ENCODE measurements around the gene CAST. TPM values are rescaled to one million over a fixed set of nuclear protein-coding genes. Genes with fewer than 3 reads are reported as not detected.

Gene CAST
- total and polyA plus RNA-seq, 2 donors (not counting 3 experiments of a cell fraction or from before 2014, with no cell fraction given) = 33.7 to 194 TPM

GRCh38 chr5:96763026-96763425, 100.8 kb downstream of the CAST start:
- Histone ChIP-seq H3K27ac (ENCODE audit: insufficient read depth, low read depth, low read length) (no peak overlapping the region), H4K20me1 (replicated peaks; ENCODE audit: control insufficient read depth, extremely low read depth, insufficient read depth, low read length) (no peaks in the 10 kb centered on the region), H3K9ac (replicated peaks; ENCODE audit: extremely low read depth, insufficient read depth, low read length) (no peak overlapping the region), H3K9me3 (replicated peaks; ENCODE audit: control insufficient read depth, insufficient read depth, low read length) (no peaks in the 10 kb centered on the region), H3K4me1 (ENCODE audit: control insufficient read depth, extremely low read depth, insufficient read depth, low read length) (no peaks in the 10 kb centered on the region), H3K4me3 (replicated peaks in 1 of 3; ENCODE audit: insufficient read depth in 1 of 3, low read depth in 1 of 3, low read length in 3 of 3) (no peak overlapping the region), H3K79me2 (ENCODE audit: control insufficient read depth, insufficient read depth, low read length) (no peaks in the 10 kb centered on the region), H3K4me2 (ENCODE audit: insufficient read depth, low read length) (no peak overlapping the region), H2AFZ (ENCODE audit: low read depth, low read length) (no peak overlapping the region), H3K36me3 (ENCODE audit: control insufficient read depth in 2 of 2, extremely low read depth in 1 of 2, insufficient read depth in 2 of 2, low read length in 2 of 2) (peaks cover 17 to 39% of the 10 kb centered on the region in 2 experiments), H3K27me3 (ENCODE audit: control insufficient read depth in 2 of 2, insufficient read depth in 2 of 2, low read length in 2 of 2) (no peaks in the 10 kb centered on the region), H3K9me1 (replicated peaks; ENCODE audit: control insufficient read depth, extremely low read depth, insufficient read depth, low read length) (no peaks in the 10 kb centered on the region)
- dilution Hi-C loops (cut with MboI; ENCODE audit: extremely low pct_ligation_motif_present, low sequenced_read_pairs) (no loop called here), intact Hi-C loops (cut with micrococcal nuclease) (loop anchor here (5.0 kb wide), 1 partner anchor 1214 kb away; no protein-coding TSS in a partner anchor)
- ChIA-PET CTCF (interaction anchor here (1.0 to 4.3 kb wide), 5 partner anchors 9 to 398 kb away, joined by 4 to 62 read pairs (median 6); partner anchors contain the start of gene LIX1), POLR2A (no interaction called here)
- TF ChIP-seq CTCF (IDR thresholded peaks at IDR 0.05; ENCODE audit: extremely low read depth in 1 of 2, insufficient read depth in 1 of 2, low read depth in 1 of 2, low read length in 2 of 2) (no peak), POLR2AphosphoS5 (IDR thresholded peaks at IDR 0.05; ENCODE audit: insufficient read depth, low read depth, low read length) (no peak), POLR2A (IDR thresholded peaks at IDR 0.05; ENCODE audit: low read depth, low read length) (no peak)
- no peak for DNase-seq (ENCODE audit: low read depth, low spot score)
- no peak for FAIRE-seq
- BruUV-seq (replicated peaks) = no TSS peak

GRCh38 chr5:96765043-96765442, 102.9 kb downstream of the CAST start:
- Histone ChIP-seq H3K27ac (ENCODE audit: insufficient read depth, low read depth, low read length) (no peak overlapping the region), H3K4me3 (replicated peaks in 1 of 3; ENCODE audit: insufficient read depth in 1 of 3, low read depth in 1 of 3, low read length in 3 of 3) (no peak overlapping the region), H4K20me1 (replicated peaks; ENCODE audit: control insufficient read depth, extremely low read depth, insufficient read depth, low read length) (no peaks in the 10 kb centered on the region), H3K36me3 (ENCODE audit: control insufficient read depth in 2 of 2, extremely low read depth in 1 of 2, insufficient read depth in 2 of 2, low read length in 2 of 2) (peaks cover 22 to 36% of the 10 kb centered on the region in 2 experiments), H3K27me3 (ENCODE audit: control insufficient read depth in 2 of 2, insufficient read depth in 2 of 2, low read length in 2 of 2) (no peaks in the 10 kb centered on the region), H3K9ac (replicated peaks; ENCODE audit: extremely low read depth, insufficient read depth, low read length) (no peak overlapping the region), H3K4me2 (ENCODE audit: insufficient read depth, low read length) (no peak overlapping the region), H3K79me2 (ENCODE audit: control insufficient read depth, insufficient read depth, low read length) (no peaks in the 10 kb centered on the region), H3K9me3 (replicated peaks; ENCODE audit: control insufficient read depth, insufficient read depth, low read length) (no peaks in the 10 kb centered on the region), H2AFZ (ENCODE audit: low read depth, low read length) (no peak overlapping the region), H3K4me1 (ENCODE audit: control insufficient read depth, extremely low read depth, insufficient read depth, low read length) (no peaks in the 10 kb centered on the region), H3K9me1 (replicated peaks; ENCODE audit: control insufficient read depth, extremely low read depth, insufficient read depth, low read length) (no peaks in the 10 kb centered on the region)
- no peak for TF ChIP-seq GATA2 (IDR thresholded peaks at IDR 0.05; ENCODE audit: insufficient read depth, insufficient read length, low read depth, low read length)
- dilution Hi-C loops (cut with MboI; ENCODE audit: extremely low pct_ligation_motif_present, low sequenced_read_pairs) (no loop called here), intact Hi-C loops (cut with micrococcal nuclease) (no loop called here)
- no TSS peak for BruUV-seq (replicated peaks)
- CTCF ChIA-PET = interaction anchor here (1.0 to 2.5 kb wide), 2 partner anchors 8 to 12 kb away, joined by 3 to 15 read pairs; no protein-coding TSS in a partner anchor
- POLR2A ChIA-PET = no interaction called here
- FAIRE-seq (no peak), DNase-seq (ENCODE audit: low read depth, low spot score) (no peak)

Data from endothelial cell of umbilical vein (primary cell).